Effector memory CD4-positive, alpha-beta T cell (primary cell): ENCODE measurements around the gene NDFIP2.

Experiments used
- DNase-seq, 3 donors: peaks; one replicate each; pipeline ENCODE4 v3.0.0-alpha.2; 2020
- H3K27ac ChIP-seq: 2 replicates; pipeline ENCODE4 v1.7.0; 2013; ENCODE audit warnings: mild to moderate bottlenecking, low read length, moderate library complexity; ENCODE audit not compliant: insufficient read depth, poor library complexity, severe bottlenecking
- H3K27me3 ChIP-seq: replicated peaks from 2 replicates; pipeline ENCODE4 v1.7.0; 2013; ENCODE audit warnings: mild to moderate bottlenecking, low read length; ENCODE audit not compliant: insufficient read depth, control insufficient read depth, poor library complexity, severe bottlenecking
- H3K36me3 ChIP-seq: 2 replicates; pipeline ENCODE4 v1.7.0; 2013; ENCODE audit warnings: mild to moderate bottlenecking, low read length, moderate library complexity; ENCODE audit not compliant: control insufficient read depth, insufficient read depth
- H3K4me1 ChIP-seq: 2 replicates; pipeline ENCODE4 v1.7.0; 2013; ENCODE audit warnings: low read length, mild to moderate bottlenecking; ENCODE audit not compliant: control insufficient read depth, insufficient read depth, poor library complexity, severe bottlenecking
- H3K4me3 ChIP-seq: 2 replicates; pipeline ENCODE4 v1.7.0; 2013; ENCODE audit warnings: low read length, low read depth, mild to moderate bottlenecking; ENCODE audit not compliant: insufficient read depth, poor library complexity, severe bottlenecking
- H3K9me3 ChIP-seq: 2 replicates; pipeline ENCODE4 v1.7.0; 2013; ENCODE audit warnings: mild to moderate bottlenecking, low read length, moderate library complexity; ENCODE audit not compliant: control insufficient read depth

The NDFIP2 gene

GRCh38 chr13:79529817-79530216, 48.9 kb downstream of the NDFIP2 start:
- no peak overlapping the region for H3K4me3 ChIP-seq
- H3K4me1 ChIP-seq: no peaks in the 10 kb centered on the region
- H3K27ac ChIP-seq: no peak overlapping the region
- no peaks in the 10 kb centered on the region for H3K27me3 ChIP-seq
- no peaks in the 10 kb centered on the region for H3K36me3 ChIP-seq
- H3K9me3 ChIP-seq: no peaks in the 10 kb centered on the region
- DNase-seq: no peak

- no peaks in the 10 kb centered on the region for H3K4me1 ChIP-seq
- H3K36me3 ChIP-seq: no peaks in the 10 kb centered on the region
- no peak overlapping the region for H3K27ac ChIP-seq
- H3K9me3 ChIP-seq: no peaks in the 10 kb centered on the region
- DNase-seq: no peak
- no peak overlapping the region for H3K4me3 ChIP-seq
- no peaks in the 10 kb centered on the region for H3K27me3 ChIP-seq
These were observed 49.3 kb downstream of the NDFIP2 start for GRCh38 chr13:79530270-79530669.

GRCh38 chr13:79531542-79532254, 50.7 kb downstream of the NDFIP2 start:
- Histone ChIP-seq H3K27ac (no peak overlapping the region), H3K4me3 (no peak overlapping the region), H3K9me3 (no peaks in the 10 kb centered on the region), H3K27me3 (no peaks in the 10 kb centered on the region), H3K4me1 (no peaks in the 10 kb centered on the region), H3K36me3 (no peaks in the 10 kb centered on the region)
- DNase-seq: no peak

- no peaks in the 10 kb centered on the region for H3K4me1 ChIP-seq
- H3K36me3 ChIP-seq: no peaks in the 10 kb centered on the region
- no peak overlapping the region for H3K27ac ChIP-seq
- H3K9me3 ChIP-seq: no peaks in the 10 kb centered on the region
- no peak overlapping the region for H3K4me3 ChIP-seq
- no peak for DNase-seq
- no peaks in the 10 kb centered on the region for H3K27me3 ChIP-seq
These were observed 51.6 kb downstream of the NDFIP2 start for GRCh38 chr13:79532576-79532975.

DNA sequence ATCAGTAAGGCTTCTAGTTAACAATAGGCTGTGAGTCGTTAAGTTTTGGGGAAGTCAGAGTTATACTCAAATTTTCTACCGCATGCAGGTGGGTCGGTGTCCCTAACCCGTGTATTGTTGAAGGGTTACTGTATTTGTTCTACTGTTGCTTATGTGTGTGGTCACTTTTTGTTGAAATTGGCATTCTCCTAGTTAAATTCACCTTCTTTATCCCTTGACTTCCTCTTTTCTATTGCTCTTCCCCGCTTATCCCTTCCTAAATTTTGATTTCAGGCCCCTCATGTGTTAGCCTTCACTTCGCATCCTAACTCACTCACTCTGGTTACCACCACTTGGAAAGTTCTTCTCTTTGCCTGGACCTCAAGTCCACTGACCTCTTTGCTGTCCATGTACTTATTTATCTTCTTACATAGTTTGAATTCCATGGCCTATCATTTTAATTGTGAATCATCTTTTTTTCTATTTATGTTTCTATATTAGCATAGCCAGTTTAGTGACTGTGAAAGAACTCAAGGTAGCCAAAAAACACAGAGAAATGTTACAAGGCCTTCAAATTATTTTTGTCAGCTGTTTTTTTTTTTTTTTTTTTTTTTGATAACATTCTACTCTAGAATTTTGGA, 52.9 kb downstream of the NDFIP2 start:
- Histone ChIP-seq H3K4me1 (no peaks in the 10 kb centered on the region), H3K36me3 (no peaks in the 10 kb centered on the region)

GRCh38 chr13:79534596-79534995, 53.6 kb downstream of the NDFIP2 start:
- no peaks in the 10 kb centered on the region for H3K9me3 ChIP-seq
- no peaks in the 10 kb centered on the region for H3K27me3 ChIP-seq
- H3K4me1 ChIP-seq: no peaks in the 10 kb centered on the region
- no peak overlapping the region for H3K4me3 ChIP-seq
- DNase-seq: no peak
- H3K27ac ChIP-seq: no peak overlapping the region
- H3K36me3 ChIP-seq: no peaks in the 10 kb centered on the region

More for the DNA sequence above, 52.9 kb downstream of the NDFIP2 start:
- Histone ChIP-seq H3K4me3 (no peak overlapping the region), H3K27ac (no peak overlapping the region), H3K27me3 (no peaks in the 10 kb centered on the region), H3K9me3 (no peaks in the 10 kb centered on the region)
- no peak for DNase-seq

DNA sequence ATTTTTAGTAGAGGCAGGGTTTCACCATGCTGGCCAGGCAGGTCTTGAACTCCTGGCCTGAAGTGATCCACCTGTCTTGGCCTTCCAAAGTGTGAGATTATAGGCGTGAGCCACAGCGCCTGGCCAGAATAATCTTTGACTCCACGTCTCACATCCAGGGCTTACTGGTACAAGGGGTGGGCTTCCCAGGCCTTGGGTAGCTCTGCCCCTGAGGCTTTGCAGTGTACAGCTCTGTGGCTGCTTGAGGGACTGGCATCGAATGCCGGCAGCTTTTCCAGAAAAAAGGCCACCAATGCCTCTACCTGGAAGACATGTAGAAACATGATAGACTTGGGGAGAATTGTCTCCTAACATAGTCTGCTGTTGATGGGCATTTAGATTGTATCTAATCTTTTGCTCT, 57.8 kb downstream of the NDFIP2 start:
- Histone ChIP-seq H3K36me3 (no peaks in the 10 kb centered on the region), H3K4me1 (no peaks in the 10 kb centered on the region), H3K27me3 (no peaks in the 10 kb centered on the region), H3K4me3 (no peak overlapping the region), H3K9me3 (no peaks in the 10 kb centered on the region), H3K27ac (no peak overlapping the region)
- DNase-seq: no peak

- H3K9me3 ChIP-seq: no peaks in the 10 kb centered on the region
- H3K27me3 ChIP-seq: no peaks in the 10 kb centered on the region
- no peak overlapping the region for H3K4me3 ChIP-seq
- no peaks in the 10 kb centered on the region for H3K36me3 ChIP-seq
- no peak for DNase-seq
- no peaks in the 10 kb centered on the region for H3K4me1 ChIP-seq
- H3K27ac ChIP-seq: no peak overlapping the region
These were observed 59.5 kb downstream of the NDFIP2 start for GRCh38 chr13:79540504-79540903.

DNA sequence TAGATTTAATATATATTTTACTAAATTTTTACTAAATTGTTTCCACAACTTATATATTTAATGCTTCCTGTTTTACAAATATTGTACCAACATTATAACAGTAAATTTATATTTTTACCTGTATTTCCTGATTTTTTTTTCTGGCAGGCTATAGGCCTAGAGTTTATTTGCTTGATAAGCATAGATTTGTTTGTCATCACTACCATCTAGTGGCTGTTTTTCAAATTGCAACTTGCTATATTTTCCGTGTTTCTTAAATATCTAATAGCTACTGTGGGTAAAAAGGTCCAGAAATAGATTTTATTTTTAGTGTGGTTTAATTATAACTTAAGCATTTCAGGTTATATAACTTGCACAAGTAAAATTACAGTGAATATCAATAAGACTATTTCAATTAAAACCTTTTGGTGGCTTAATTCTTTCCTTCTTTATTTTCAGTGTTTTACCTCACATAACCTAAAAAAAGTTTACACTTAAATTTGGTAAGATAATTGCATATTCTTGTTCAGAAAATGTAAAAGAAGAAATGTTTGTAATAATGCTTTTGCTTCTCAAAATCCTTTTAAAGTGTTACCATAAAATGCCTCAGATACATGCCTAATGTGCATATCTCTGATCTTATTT, 60.6 kb downstream of the NDFIP2 start:
- Histone ChIP-seq H3K4me1 (no peaks in the 10 kb centered on the region), H3K36me3 (no peaks in the 10 kb centered on the region), H3K4me3 (no peak overlapping the region), H3K9me3 (no peaks in the 10 kb centered on the region), H3K27me3 (no peaks in the 10 kb centered on the region), H3K27ac (no peak overlapping the region)
- DNase-seq: no peak

DNA sequence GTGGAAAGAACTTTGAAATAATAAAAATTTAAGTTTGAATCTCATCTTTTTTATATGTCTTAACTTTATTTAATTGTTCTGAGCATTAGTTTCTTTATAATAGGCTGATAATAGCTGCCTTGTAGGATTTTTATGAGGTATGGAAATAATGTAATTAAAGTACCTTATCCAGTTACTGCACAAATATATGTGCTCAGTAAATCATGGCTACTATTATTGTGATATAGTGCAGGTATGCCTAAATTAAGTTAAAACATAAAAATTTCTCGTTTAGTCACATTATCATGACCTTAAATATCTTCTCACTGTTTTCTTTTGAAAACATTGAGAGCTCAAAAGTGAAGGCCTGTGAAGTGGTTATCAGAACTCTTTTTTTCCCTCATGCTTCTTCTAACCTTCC, 62.9 kb downstream of the NDFIP2 start:
- no peak for DNase-seq
- Histone ChIP-seq H3K27ac (no peak overlapping the region), H3K4me1 (no peaks in the 10 kb centered on the region), H3K36me3 (no peaks in the 10 kb centered on the region), H3K4me3 (no peak overlapping the region), H3K9me3 (no peaks in the 10 kb centered on the region), H3K27me3 (no peaks in the 10 kb centered on the region)
